Activated T-cell treated with anti-CD3 and anti-CD28 coated beads, Interleukin-2, amount 50 U/mL, for 4 hours (primary cell): Measurements from ENCODE around the gene ARID1B. TPM values are rescaled to one million over a fixed set of nuclear protein-coding genes. Genes with fewer than 3 reads are reported as not detected.

Source experiments
- ATAC-seq, 2 donors: fragments of 200-7000 bp; cut with Tn5 transposase; one replicate each; pipeline ENCODE4 v1.10.0; 2021
- DNase-seq: peaks from one replicate; pipeline ENCODE4 v3.0.0-alpha.2; 2020
- H3K27me3 Mint-ChIP-seq: one replicate; pipeline ENCODE4 v1.8.0; 2021; ENCODE audit warnings: low read depth, mixed read lengths
- H3K36me3 Mint-ChIP-seq: one replicate; pipeline ENCODE4 v1.8.0; 2022; ENCODE audit warnings: mixed read lengths; ENCODE audit not compliant: insufficient read depth
- H3K4me1 Mint-ChIP-seq: one replicate; pipeline ENCODE4 v1.8.0; 2021; ENCODE audit warnings: low read depth, mixed read lengths
- H3K4me3 Mint-ChIP-seq: one replicate; pipeline ENCODE4 v1.8.0; 2021; ENCODE audit warnings: mild to moderate bottlenecking, moderate library complexity, mixed read lengths
- H3K9me3 Mint-ChIP-seq: one replicate; pipeline ENCODE4 v1.8.0; 2021; ENCODE audit warnings: mixed read lengths
- total RNA-seq, 3 donors: library from RNA; stranded (reverse); gene quantifications; one replicate each; pipeline ENCODE4 v1.2.1, GENCODE V29; 2021

ARID1B gene
- total RNA-seq, 3 donors from 2014 or later: 45.6 to 46.6 (median 46.0) TPM

GRCh38 chr6:157239671-157240058 lies 462.5 kb downstream of the ARID1B start:
- Mint-ChIP-seq H3K36me3 (no peaks in the 10 kb centered on the region), H3K4me1 (peaks cover 19% of the 10 kb centered on the region), H3K27me3 (peaks cover 18% of the 10 kb centered on the region), H3K9me3 (peaks cover 7% of the 10 kb centered on the region), H3K4me3 (no peak overlapping the region)
- no peak for ATAC-seq
- DNase-seq: no peak

GRCh38 chr6:157240059-157240959 lies 463.1 kb downstream of the ARID1B start:
- H3K4me1 Mint-ChIP-seq: peaks cover 12% of the 10 kb centered on the region
- H3K9me3 Mint-ChIP-seq: peaks cover 7% of the 10 kb centered on the region
- no peak for DNase-seq
- H3K36me3 Mint-ChIP-seq: no peaks in the 10 kb centered on the region
- peaks cover 13% of the 10 kb centered on the region for H3K27me3 Mint-ChIP-seq
- ATAC-seq: no peak
- H3K4me3 Mint-ChIP-seq: peak overlapping the region; percentile 32

DNA sequence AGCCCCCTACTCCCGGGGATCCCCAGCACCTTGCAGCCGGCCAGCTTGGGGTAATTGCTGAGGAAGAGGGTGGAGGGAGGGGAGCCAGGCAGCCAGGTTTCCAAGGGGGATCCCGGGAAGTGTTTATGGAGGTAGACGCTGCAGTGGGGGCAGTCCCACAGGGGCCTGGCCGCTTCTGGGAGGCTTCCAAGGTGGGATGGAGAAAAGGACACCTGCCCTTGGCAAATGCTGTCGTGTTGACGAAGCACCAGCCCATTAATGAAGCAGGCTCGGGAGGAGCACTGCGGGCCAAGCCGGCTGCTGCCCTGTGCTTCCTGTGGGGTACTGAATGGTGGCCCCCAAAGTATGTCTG lies 463.8 kb downstream of the ARID1B start:
- Mint-ChIP-seq H3K9me3 (peaks cover 7% of the 10 kb centered on the region), H3K27me3 (peaks cover 9% of the 10 kb centered on the region), H3K4me3 (no peak overlapping the region), H3K36me3 (no peaks in the 10 kb centered on the region), H3K4me1 (peaks cover 8% of the 10 kb centered on the region)
- no peak for ATAC-seq
- DNase-seq: no peak

GRCh38 chr6:157242791-157243190 lies 465.6 kb downstream of the ARID1B start:
- Mint-ChIP-seq H3K36me3 (no peaks in the 10 kb centered on the region), H3K9me3 (peaks cover 7% of the 10 kb centered on the region), H3K27me3 (no peaks in the 10 kb centered on the region), H3K4me3 (no peak overlapping the region), H3K4me1 (peaks cover 3% of the 10 kb centered on the region)
- DNase-seq (no peak), ATAC-seq (no peak)

DNA sequence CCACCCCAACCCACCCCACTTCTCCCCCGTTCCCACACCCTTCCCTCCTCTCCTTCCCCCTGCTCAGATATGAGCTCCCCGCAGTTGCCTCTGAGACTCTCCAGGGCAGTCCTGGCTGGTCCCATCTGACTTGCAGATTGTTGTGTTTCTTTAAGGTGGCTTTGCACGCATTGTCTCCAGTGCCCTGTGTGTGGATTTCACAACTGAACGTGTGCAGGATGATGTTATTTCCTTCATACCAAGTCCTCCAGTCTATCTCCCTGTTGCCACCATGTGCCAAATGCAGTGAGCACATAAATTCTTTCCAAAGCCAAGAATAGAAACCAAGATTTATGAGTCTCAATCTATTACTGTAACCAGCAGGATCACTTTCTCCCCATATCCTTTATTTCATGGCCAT lies 467.0 kb downstream of the ARID1B start:
- ATAC-seq (no peak), DNase-seq (no peak)
- Mint-ChIP-seq H3K36me3 (no peaks in the 10 kb centered on the region), H3K9me3 (peaks cover 14% of the 10 kb centered on the region), H3K4me3 (no peak overlapping the region), H3K27me3 (no peaks in the 10 kb centered on the region), H3K4me1 (peaks cover 3% of the 10 kb centered on the region)

DNA sequence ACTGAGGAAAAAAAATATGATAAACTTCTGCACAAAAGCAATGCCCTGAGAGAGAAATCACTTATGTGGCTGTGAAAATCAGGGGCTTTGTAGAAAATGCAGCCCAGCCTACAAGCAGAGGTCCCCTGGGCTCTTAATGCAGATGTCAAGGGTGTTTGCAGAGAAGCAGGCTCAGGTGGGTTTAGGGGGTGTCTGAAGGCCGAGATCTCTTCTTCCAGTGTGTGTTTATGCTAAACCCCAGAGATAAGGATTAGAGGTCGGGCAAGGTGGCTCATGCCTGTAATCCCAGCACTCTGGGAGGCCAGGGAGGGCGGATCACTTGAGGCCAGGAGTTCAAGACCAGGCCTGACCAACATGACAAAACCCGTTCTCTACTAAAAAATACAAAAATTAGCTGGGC lies 467.6 kb downstream of the ARID1B start:
- DNase-seq: no peak
- H3K9me3 Mint-ChIP-seq: peaks cover 14% of the 10 kb centered on the region

DNA sequence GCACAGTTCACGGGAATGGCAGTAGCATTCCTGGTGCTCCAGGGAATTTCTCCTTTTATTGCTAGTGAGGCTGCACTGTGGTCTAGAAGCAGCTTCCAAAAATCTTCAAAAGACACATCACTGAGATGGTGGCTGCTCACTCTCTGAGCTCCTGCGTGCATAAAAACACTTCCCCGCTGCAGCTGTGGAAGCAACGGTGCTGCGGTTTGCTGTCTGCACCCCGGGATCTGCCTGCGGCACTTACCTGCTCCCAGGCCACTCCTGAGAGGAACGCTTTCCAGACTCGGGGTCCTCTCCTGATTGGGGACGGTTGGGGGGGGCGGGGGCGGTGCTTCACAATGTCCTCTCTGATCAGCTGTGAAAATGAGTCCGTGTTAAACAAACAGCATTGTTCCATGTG lies 468.3 kb downstream of the ARID1B start:
- H3K9me3 Mint-ChIP-seq: peaks cover 14% of the 10 kb centered on the region
- no peaks in the 10 kb centered on the region for H3K36me3 Mint-ChIP-seq
- ATAC-seq (no peak), DNase-seq (no peak)
- H3K4me3 Mint-ChIP-seq: no peak overlapping the region
- H3K4me1 Mint-ChIP-seq: peaks cover 2% of the 10 kb centered on the region
- H3K27me3 Mint-ChIP-seq: no peaks in the 10 kb centered on the region

More for the DNA sequence above, 467.6 kb downstream of the ARID1B start:
- Mint-ChIP-seq H3K36me3 (no peaks in the 10 kb centered on the region), H3K4me3 (no peak overlapping the region), H3K4me1 (peaks cover 3% of the 10 kb centered on the region), H3K27me3 (no peaks in the 10 kb centered on the region)
- no peak for ATAC-seq

DNA sequence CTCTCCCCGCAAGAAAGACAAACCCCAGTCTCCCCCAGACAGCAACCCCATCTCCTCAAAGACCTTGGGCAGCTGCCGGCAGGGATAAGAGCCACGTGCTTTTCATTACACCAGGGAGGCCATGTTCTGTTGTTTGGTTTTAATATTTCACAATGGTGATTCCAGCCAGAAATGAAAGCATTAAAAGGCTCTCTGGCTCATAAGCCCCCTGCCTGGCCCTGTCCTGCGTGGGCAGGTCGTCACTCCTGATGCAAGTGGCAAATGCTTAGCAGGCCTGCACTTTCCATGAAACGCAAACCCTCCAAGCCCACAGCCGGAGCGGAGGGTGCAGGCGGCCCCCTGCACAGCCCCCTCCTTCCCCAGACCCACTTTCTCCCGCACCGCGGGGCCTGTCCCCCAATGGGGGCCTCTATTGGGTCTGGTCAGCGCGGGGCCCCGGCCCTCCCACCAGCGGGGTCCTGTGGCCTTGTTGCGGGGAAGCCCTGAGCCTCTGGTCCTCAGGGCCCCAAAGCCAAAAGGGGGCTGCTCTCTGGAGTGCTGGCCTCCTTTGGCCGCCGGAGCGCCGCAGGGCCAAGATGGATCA lies 469.0 kb downstream of the ARID1B start:
- DNase-seq: no peak
- Mint-ChIP-seq H3K9me3 (peaks cover 14% of the 10 kb centered on the region), H3K4me1 (no peaks in the 10 kb centered on the region), H3K27me3 (peaks cover 2% of the 10 kb centered on the region), H3K36me3 (no peaks in the 10 kb centered on the region), H3K4me3 (no peak overlapping the region)
- ATAC-seq: no peak

- peaks cover 14% of the 10 kb centered on the region for H3K9me3 Mint-ChIP-seq
- no peaks in the 10 kb centered on the region for H3K36me3 Mint-ChIP-seq
- no peaks in the 10 kb centered on the region for H3K4me1 Mint-ChIP-seq
- H3K27me3 Mint-ChIP-seq: peaks cover 2% of the 10 kb centered on the region
- no peak overlapping the region for H3K4me3 Mint-ChIP-seq
- DNase-seq: no peak
- no peak for ATAC-seq
These were observed 469.8 kb downstream of the ARID1B start for GRCh38 chr6:157246771-157247484.

DNA sequence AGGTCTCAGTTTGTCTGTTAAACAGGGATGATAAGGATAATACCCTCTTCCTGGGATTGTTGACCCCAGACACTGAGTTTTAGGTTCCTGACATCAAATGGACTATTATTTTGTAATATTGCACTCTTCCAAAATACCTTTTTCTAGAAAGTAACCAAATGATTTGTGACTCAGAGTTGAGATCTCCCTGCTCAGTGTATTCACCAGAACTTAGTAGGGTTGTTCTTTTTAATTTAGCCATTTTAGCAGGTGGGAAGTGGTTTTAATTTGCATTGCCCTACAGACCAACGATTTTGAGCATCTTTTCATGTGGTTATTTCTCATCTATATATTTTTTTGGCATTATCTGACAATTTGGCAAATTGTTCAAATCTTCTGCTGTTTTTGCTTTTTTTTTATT lies 471.1 kb downstream of the ARID1B start:
- no peak overlapping the region for H3K4me3 Mint-ChIP-seq
- H3K9me3 Mint-ChIP-seq: peaks cover 14% of the 10 kb centered on the region
- no peaks in the 10 kb centered on the region for H3K36me3 Mint-ChIP-seq
- H3K27me3 Mint-ChIP-seq: peaks cover 2% of the 10 kb centered on the region
- no peak for ATAC-seq
- no peak for DNase-seq
- no peaks in the 10 kb centered on the region for H3K4me1 Mint-ChIP-seq

GRCh38 chr6:157249826-157250225 lies 472.6 kb downstream of the ARID1B start:
- H3K27me3 Mint-ChIP-seq: peaks cover 8% of the 10 kb centered on the region
- H3K36me3 Mint-ChIP-seq: no peaks in the 10 kb centered on the region
- DNase-seq (no peak), ATAC-seq (no peak)
- peaks cover 8% of the 10 kb centered on the region for H3K9me3 Mint-ChIP-seq
- no peak overlapping the region for H3K4me3 Mint-ChIP-seq
- no peaks in the 10 kb centered on the region for H3K4me1 Mint-ChIP-seq

GRCh38 chr6:157251586-157252247 lies 474.5 kb downstream of the ARID1B start:
- Mint-ChIP-seq H3K4me3 (no peak overlapping the region), H3K9me3 (peaks cover 8% of the 10 kb centered on the region), H3K36me3 (no peaks in the 10 kb centered on the region), H3K27me3 (peaks cover 13% of the 10 kb centered on the region), H3K4me1 (no peaks in the 10 kb centered on the region)
- no peak for ATAC-seq
- DNase-seq: no peak

DNA sequence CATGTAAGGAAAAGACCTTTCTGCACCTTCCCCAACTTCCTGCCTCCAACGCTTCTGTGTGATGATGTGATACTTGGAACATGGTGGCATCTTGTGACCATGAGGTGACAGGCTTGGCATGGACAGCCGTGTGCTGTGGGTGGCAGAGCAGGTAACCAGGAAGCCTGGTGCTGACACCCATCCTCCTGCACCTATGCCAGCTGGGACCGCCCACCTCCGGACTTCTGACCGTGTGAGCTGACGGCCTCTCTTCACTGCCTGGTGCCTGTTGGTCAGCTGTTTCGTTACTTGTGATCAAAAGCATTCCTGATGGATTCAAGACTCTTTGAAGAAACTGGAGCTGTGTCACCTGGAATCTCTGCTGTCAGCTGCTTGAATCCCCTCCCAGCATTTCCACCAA lies 475.8 kb downstream of the ARID1B start:
- Mint-ChIP-seq H3K9me3 (peaks cover 8% of the 10 kb centered on the region), H3K27me3 (peaks cover 15% of the 10 kb centered on the region), H3K4me3 (no peak overlapping the region), H3K36me3 (no peaks in the 10 kb centered on the region), H3K4me1 (no peaks in the 10 kb centered on the region)
- no peak for ATAC-seq
- DNase-seq: no peak

DNA sequence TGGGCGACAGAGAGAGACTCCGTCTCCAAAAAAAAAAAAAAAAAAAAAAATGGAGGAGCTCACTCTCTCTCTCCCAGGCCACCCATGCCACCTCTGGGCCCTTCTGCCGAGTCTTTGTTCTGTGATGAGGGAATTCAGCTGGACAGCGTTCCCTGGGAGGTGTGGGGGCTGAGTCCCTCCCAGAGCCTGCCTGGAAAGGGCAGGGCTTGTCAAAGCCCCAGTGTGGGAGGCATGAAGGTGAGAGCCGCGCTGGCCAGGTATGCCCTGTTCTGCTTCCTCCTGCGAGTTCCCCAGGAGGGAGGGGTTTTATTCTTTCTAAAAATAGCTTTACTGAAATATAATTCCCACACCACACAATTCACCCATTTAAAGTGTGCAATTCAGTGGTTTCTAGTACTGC lies 476.5 kb downstream of the ARID1B start:
- Mint-ChIP-seq H3K4me1 (no peaks in the 10 kb centered on the region), H3K4me3 (no peak overlapping the region), H3K9me3 (peaks cover 2% of the 10 kb centered on the region), H3K36me3 (no peaks in the 10 kb centered on the region), H3K27me3 (peaks cover 16% of the 10 kb centered on the region)
- DNase-seq: no peak
- no peak for ATAC-seq
